Endothelial cell of umbilical vein (primary cell): Measurements from ENCODE around the gene RFX7. TPM values are rescaled to one million over a fixed set of nuclear protein-coding genes. Genes with fewer than 3 reads are reported as not detected.

Experiments used
- BruUV-seq: library from RNA; stranded (reverse); fragments of 400-500 nt; replicated peaks from 2 replicates; lab custom pipeline; 2021; lab: Mats Ljungman, UMichigan
- CTCF ChIA-PET: fragments of 300-600, 350-600 bp; sonication (Branson Sonifier 250); formaldehyde crosslinking; loops from one replicate; lab custom pipeline; 2021; ENCODE audit warnings: antibody characterized with exemption, inconsistent platforms; lab: Charles Lee
- POLR2A ChIA-PET: fragments of 300-600, 350-600 bp; sonication (Branson Sonifier 250); formaldehyde crosslinking; loops from one replicate; lab custom pipeline; 2021; ENCODE audit warnings: antibody characterized with exemption, inconsistent platforms; lab: Charles Lee
- DNase-seq: peaks from one replicate; pipeline ENCODE4 v3.0.0-alpha.2; 2011; ENCODE audit warnings: low read depth, low spot score
- FAIRE-seq: peaks from 2 replicates; lab custom pipeline; 2011; peaks lifted over from hg19 to GRCh38; lab: Jason Lieb, UNC
- H2AFZ ChIP-seq: 2 replicates; pipeline ENCODE4 v1.6.0; 2012; ENCODE audit warnings: low read depth, low read length, control low read depth, inconsistent platforms
- H3K27ac ChIP-seq: 2 replicates; pipeline ENCODE4 v1.5.1; 2011; ENCODE audit warnings: low read depth, mild to moderate bottlenecking, control low read depth, low read length, moderate library complexity; ENCODE audit not compliant: insufficient read depth
- H3K27me3 ChIP-seq, 2 experiments: 2 replicates each; pipeline versions ENCODE4 v1.6.0 to v1.6.1; 2011; ENCODE audit warnings: low read length in 2 of 2, mixed read lengths in 1 of 2; ENCODE audit not compliant: control insufficient read depth in 2 of 2, insufficient read depth in 2 of 2
- H3K36me3 ChIP-seq, 2 experiments: 2 replicates in 1 of 2; 3 replicates in 1 of 2; pipeline ENCODE4 v1.5.1; 2011; ENCODE audit warnings: low read length in 2 of 2, mild to moderate bottlenecking in 1 of 2, moderate library complexity in 1 of 2; ENCODE audit not compliant: control insufficient read depth in 2 of 2, insufficient read depth in 2 of 2; ENCODE audit errors: extremely low read depth in 1 of 2
- H3K4me1 ChIP-seq: 3 replicates; pipeline ENCODE4 v1.5.1; 2011; ENCODE audit warnings: mild to moderate bottlenecking, low read length; ENCODE audit not compliant: control insufficient read depth, insufficient read depth; ENCODE audit errors: extremely low read depth
- H3K4me2 ChIP-seq: 2 replicates; pipeline ENCODE4 v1.6.1; 2011; ENCODE audit warnings: low read length, control low read depth, mixed read lengths; ENCODE audit not compliant: insufficient read depth
- H3K4me3 ChIP-seq, 3 experiments: fragments of 200-600 bp in 1 of 3; sonication (generic), shearing (Covaris generic) in 1 of 3; replicated peaks in 1 of 3; 2 replicates each; pipeline ENCODE4 v1.5.1; 2011 to 2016; ENCODE audit warnings: control low read depth in 3 of 3, low read length in 3 of 3, mild to moderate bottlenecking in 2 of 3, inconsistent platforms in 1 of 3, low read depth in 1 of 3, moderate library complexity in 1 of 3; ENCODE audit not compliant: insufficient read depth in 1 of 3
- H3K79me2 ChIP-seq: 2 replicates; pipeline ENCODE4 v1.6.0; 2012; ENCODE audit warnings: low read length, inconsistent platforms; ENCODE audit not compliant: control insufficient read depth, insufficient read depth
- H3K9ac ChIP-seq: replicated peaks from 2 replicates; pipeline ENCODE3; 2011; ENCODE audit warnings: low read length, control low read depth; ENCODE audit not compliant: insufficient read depth; ENCODE audit errors: extremely low read depth
- H3K9me1 ChIP-seq: replicated peaks from 3 replicates; pipeline ENCODE4 v1.6.0; 2011; ENCODE audit warnings: mild to moderate bottlenecking, low read length; ENCODE audit not compliant: control insufficient read depth, insufficient read depth; ENCODE audit errors: extremely low read depth
- H3K9me3 ChIP-seq: replicated peaks from 2 replicates; pipeline ENCODE4 v1.5.1; 2012; ENCODE audit warnings: low read length, inconsistent platforms; ENCODE audit not compliant: control insufficient read depth, insufficient read depth
- H4K20me1 ChIP-seq: replicated peaks from 2 replicates; pipeline ENCODE3; 2011; ENCODE audit warnings: mild to moderate bottlenecking, low read length; ENCODE audit not compliant: control insufficient read depth, insufficient read depth; ENCODE audit errors: extremely low read depth
- CTCF ChIP-seq, 2 donors: IDR thresholded peaks; 1 replicate in 1 of 2; 2 replicates in 1 of 2; pipeline ENCODE4 v1.5.1; 2011; ENCODE audit warnings: low read length in 2 of 2, mild to moderate bottlenecking in 2 of 2, moderate library complexity in 2 of 2, control low read depth in 1 of 2, inconsistent platforms in 1 of 2, low read depth in 1 of 2; ENCODE audit not compliant: insufficient read depth in 1 of 2; ENCODE audit errors: extremely low read depth in 1 of 2
- EZH2 ChIP-seq: IDR thresholded peaks from 2 replicates; pipeline ENCODE4 v1.6.1; 2012; ENCODE audit warnings: borderline replicate concordance, low read depth, mild to moderate bottlenecking, moderate library complexity, low read length, inconsistent platforms; ENCODE audit not compliant: severe bottlenecking
- FOS ChIP-seq: IDR thresholded peaks from 2 replicates; pipeline ENCODE4 v1.6.1; 2011; ENCODE audit warnings: mild to moderate bottlenecking, low read length, moderate library complexity, borderline replicate concordance; ENCODE audit not compliant: insufficient read depth
- GATA2 ChIP-seq: IDR thresholded peaks from 2 replicates; pipeline ENCODE4 v1.7.0; 2011; ENCODE audit warnings: low read depth, mild to moderate bottlenecking, moderate library complexity, mixed read lengths, low read length; ENCODE audit not compliant: insufficient read length, insufficient read depth
- JUN ChIP-seq: IDR thresholded peaks from 2 replicates; pipeline ENCODE4 v1.6.1; 2011; ENCODE audit warnings: borderline replicate concordance, low read depth; ENCODE audit not compliant: insufficient read length, insufficient read depth
- MAX ChIP-seq: IDR thresholded peaks from 2 replicates; pipeline ENCODE4 v1.6.1; 2011; ENCODE audit not compliant: insufficient read depth, insufficient read length
- MYC ChIP-seq: IDR thresholded peaks from one replicate; pipeline ENCODE4 v1.6.1; 2011; ENCODE audit warnings: mild to moderate bottlenecking, low read depth, low read length
- POLR2A ChIP-seq: IDR thresholded peaks from 2 replicates; pipeline ENCODE4 v1.6.1; 2012; ENCODE audit warnings: low read depth, mild to moderate bottlenecking, control low read depth, low read length
- dilution Hi-C: fragments of 300-500 bp; cut with MboI; formaldehyde crosslinking; loops from one replicate; pipeline ENCODE4 v1.15.0; 2019; ENCODE audit warnings: low sequenced_read_pairs; ENCODE audit not compliant: extremely low pct_ligation_motif_present
- intact Hi-C: fragments of 100-400 bp; cut with micrococcal nuclease; formaldehyde crosslinking; loops from one replicate; pipeline ENCODE4 v1.10.0; 2022
- polyA plus RNA-seq, 4 experiments: library from polyadenylated mRNA; depleted of rRNA in 3 of 4; stranded (reverse) in 3 of 4; unstranded in 1 of 4; fragments of >200 nt; gene quantifications; 2 replicates each; pipeline versions ENCODE4 v1.2.1 to v1.2.3, GENCODE V29; 2011 to 2012; ENCODE audit warnings: missing spikeins in 1 of 4
- total RNA-seq: library from RNA; stranded (reverse); gene quantifications from 2 replicates; pipeline ENCODE4 v1.2.3, GENCODE V29; 2021

RFX7 gene
- total and polyA plus RNA-seq, 2 donors (not counting 3 experiments of a cell fraction or from before 2014, with no cell fraction given) = 6.3 to 23.0 TPM

- TF ChIP-seq CTCF (IDR thresholded peaks at IDR 0.05; ENCODE audit: extremely low read depth in 1 of 2, insufficient read depth in 1 of 2, low read depth in 1 of 2, low read length in 2 of 2) = no peak
- no peak for TF ChIP-seq MYC
- TF ChIP-seq POLR2A = no peak
- no peak for TF ChIP-seq FOS
- TF ChIP-seq EZH2 = no peak
- TF ChIP-seq JUN = no peak
- TF ChIP-seq MAX = no peak
- TF ChIP-seq GATA2 = no peak
- Histone ChIP-seq H3K4me3 (no peak overlapping the region), H3K27ac (no peak overlapping the region), H3K9ac (no peak overlapping the region), H3K9me3 (no peaks in the 10 kb centered on the region), H3K9me1 (no peaks in the 10 kb centered on the region), H3K4me1 (no peaks in the 10 kb centered on the region), H3K4me2 (no peak overlapping the region), H3K79me2 (no peaks in the 10 kb centered on the region), H3K27me3 (peaks cover 0 to 8% of the 10 kb centered on the region in 2 experiments), H4K20me1 (no peaks in the 10 kb centered on the region), H3K36me3 (no peaks in the 10 kb centered on the region), H2AFZ (no peak overlapping the region)
- DNase-seq (no peak), FAIRE-seq (no peak)
- BruUV-seq = no TSS peak
- intact Hi-C loops (no loop called here), dilution Hi-C loops (no loop called here)
- POLR2A ChIA-PET = no interaction called here
- CTCF ChIA-PET = no interaction called here
These were observed 187.1 kb downstream of the RFX7 start for GRCh38 chr15:56056626-56057025.
